SHP77 treated with DMSO at 0.1 percent for 48 hours (cell line): Measurements from ENCODE around the gene PLGRKT.
A peak's percentile ranks its signal among the peaks of the same experiment; 100 is the strongest.
"Not testable (repeated sequence)": the region's sequence is repeated elsewhere in the genome, so short reads cannot be mapped to it uniquely, and the experiment has no call there.

ENCODE experiments used
- DNase-seq: peaks from one replicate; lab custom pipeline; 2025; lab: John Stamatoyannopoulos, UW

PLGRKT gene

DNA sequence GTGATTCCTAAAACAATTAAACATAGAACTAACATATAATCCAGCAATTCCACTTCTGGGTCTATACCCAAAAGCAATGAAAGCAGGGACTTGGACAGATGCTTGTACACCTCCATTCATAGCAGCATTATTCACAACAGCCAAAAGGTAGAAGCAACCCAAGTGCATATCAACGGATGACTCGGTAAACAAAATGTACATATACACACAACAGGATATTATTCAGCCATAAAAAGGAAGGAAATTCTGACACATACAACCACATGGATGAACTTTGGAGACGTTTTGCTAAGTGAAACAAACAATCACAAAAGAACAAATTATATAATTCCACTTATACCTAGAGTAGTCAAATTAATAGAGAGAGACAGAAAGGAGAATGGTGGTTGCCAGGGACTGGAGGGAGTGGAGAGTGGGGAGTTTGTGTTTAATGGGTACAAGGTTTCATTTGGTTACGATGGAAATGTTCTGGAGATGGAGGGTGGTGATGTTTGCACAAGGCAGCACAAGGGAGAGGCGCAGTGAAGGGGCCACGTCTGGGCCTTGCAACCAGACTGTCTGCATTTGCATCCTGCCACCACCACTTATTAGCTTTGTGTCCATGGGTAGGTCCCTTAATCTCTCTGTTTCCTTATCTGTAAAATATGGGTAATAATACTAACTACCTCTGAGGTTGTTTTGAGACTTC, 61.8 kb downstream of the PLGRKT start:
- DNase-seq = no peak

DNA sequence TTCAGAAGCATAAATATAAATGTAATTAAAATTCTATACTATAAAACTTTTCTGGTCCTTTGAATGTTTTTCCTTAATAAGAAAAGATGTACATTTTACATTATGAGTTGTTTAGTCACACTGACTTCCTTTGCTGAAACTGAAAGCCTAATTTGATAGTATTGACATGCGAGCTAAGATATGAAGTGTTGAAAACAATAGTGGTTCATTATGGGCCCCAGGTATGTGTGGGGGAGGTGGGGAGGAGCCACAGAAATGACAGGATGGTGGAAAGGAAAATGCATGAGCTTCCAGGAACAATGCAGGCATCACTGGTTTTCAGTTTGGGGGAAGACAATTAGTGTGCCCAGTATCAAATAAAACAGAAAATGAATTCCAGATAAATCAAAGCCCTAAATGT, 62.6 kb downstream of the PLGRKT start:
- no peak for DNase-seq

DNA sequence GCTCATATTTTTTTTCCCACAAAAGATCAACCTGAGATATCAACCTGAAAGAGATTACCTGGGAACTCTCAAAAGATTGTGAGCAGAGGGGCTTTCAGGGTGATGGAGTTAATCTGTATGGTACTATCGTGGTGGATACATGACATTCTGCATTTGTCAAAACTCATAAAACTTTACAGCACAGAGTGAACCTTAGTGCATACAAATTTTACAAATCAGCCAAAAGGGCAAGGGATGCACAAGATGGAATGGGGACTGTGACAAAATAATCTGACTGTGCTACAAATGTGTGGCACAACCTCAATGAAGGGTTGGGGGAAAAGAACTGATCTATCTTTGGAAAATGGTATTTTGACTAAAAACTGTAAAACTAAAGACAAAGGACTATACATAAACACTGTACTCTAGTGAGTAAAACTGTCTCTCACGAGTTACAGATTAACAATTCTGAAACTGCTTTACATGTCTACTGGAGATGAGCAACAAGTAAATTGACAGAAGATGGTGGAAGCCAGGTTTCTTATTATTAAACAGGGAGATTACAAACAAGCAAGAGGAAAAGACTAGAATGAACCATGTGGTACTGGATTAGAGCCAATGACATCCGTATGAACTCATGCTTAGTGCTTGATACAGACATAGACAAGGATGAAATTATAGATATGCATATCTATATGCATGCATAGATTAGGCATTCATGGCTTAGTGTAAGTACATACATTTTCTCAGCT, 73.3 kb downstream of the PLGRKT start:
- no peak for DNase-seq

DNA sequence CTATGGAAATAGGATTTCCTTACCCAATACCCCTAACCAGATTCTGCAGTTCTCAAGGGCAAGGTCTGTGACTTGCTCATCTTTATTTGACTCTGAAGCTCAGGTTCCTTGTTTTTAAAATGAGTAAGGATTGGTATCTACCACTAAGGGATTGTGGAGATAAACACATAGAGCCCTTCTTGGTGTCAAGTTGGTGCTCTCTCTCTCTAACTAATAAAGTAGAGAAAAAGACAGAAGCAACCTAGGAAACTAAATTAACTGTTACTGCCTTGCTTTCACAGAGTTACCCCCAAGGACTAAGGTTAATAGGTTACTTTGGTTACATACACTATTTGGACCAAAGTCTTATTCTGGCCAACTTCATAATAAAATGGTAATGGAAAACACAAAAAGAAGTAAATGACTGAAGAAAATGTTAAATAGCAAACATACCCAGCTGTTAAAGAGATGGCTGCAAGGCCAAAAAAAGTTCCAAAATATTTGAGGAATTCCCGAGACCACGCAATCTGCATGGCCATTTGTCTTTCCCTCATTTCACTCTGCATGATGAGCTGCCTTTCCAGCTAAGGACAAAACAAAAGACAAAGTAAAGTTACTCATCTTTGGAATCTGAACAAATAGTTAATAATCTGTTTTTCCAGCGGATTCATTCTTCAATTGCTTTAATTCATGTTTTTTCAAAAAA, 76.3 kb downstream of the PLGRKT start:
- no peak for DNase-seq

DNA sequence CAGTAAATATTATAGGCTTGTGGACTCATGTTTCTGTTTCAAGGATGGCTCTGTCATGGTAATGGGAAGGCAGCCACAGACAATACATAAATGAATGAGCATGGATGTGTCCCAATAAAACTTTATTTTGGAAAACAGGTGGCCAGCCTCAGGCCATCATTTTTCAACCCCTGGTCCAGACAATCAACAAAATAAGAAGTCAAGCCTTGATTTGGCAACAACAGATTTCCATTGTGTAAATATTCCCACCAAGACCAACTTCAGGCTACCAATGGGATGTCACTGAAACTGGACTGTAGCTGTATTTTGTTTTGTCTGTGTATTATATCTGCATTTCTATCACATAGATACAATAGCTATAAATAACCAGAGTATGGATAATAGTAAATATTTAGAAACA, 77.4 kb downstream of the PLGRKT start:
- no peak for DNase-seq

DNA sequence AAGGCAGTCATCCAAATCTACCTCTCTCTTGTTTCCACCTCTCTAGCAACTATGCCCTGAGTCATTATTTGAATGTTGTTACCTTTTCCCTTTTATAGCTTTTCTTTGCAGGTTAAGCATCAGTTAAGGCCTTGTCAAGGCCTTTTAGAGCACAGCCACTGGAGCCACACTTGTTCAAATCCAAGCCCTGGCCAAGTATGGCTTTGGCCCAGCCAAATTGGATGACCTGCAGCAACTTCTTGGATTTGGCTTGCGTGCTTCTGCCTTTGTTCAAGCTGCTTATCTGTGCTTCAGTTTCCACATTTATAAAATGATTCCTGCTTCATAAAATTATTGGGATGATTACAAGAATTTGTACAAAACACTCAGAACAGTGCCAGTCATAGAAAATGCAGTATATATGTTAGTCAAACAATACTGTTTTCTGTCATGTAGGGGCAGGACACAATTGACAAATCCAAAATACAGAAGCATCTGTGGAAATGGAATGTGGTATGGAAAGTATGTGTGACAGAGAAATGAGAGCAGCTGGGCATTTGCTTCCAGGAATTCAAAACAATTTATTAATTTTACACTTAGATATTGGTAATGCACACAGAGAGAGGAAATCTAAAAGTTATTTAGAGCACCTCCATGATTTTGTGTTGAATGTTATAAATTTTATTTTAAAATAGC, 80.2 kb downstream of the PLGRKT start:
- DNase-seq = no peak

DNA sequence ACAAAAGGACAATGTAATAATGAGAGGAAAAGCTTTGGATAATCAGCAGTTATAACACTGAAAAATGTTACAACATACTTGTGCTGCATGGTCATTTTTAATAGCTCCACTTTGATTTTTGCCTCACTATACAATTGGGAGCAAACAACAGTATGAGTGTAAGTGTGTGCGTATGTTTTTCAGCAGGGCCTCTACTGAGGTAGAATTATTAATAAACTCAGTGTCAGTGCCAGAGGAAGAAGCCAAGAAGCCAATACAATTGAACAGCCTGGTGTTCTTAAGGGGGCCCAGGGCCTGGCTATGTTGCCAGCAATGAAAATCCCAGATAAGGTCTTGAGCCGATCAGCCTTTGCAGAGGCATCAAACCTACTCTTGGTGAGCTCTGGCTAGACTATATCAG, 81.9 kb downstream of the PLGRKT start:
- DNase-seq = no peak

DNA sequence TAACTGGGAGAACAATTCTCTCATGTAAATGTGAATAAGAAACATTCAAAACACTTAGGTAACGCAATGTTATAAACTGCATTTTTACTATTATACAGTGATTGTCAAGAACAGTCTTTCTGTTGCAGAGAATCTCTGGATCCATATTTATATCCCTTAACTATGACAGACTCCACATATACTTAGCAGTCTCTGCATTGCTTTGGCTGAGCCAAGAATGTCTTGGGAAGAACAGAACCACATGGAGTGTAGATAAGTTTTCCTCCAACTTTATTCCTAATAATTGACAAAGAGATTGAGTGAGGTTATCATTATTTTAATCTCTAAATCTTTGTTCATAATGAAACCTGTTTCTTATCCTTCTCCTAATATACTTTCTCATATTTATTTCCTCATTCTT, 82.5 kb downstream of the PLGRKT start:
- DNase-seq = no peak

DNA sequence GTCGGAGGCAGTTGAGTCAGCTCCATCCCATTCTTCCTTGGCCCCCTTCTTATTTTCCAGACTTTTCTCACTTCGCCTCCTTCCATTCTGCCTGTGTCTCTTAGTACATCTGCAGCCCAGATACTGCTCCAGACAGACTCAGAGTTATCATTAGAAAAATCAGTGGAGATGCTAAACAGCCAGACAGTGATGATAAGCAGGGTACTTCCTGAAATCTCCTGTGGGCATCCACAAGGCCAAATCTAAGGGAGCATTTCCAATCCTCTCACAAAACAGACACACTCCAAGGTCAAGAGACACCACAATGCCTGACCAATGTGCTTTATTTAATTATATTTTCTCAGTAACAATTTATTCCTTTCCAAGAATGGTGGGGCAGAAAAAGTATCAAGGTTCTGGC, 83.5 kb downstream of the PLGRKT start:
- DNase-seq = no peak

DNA sequence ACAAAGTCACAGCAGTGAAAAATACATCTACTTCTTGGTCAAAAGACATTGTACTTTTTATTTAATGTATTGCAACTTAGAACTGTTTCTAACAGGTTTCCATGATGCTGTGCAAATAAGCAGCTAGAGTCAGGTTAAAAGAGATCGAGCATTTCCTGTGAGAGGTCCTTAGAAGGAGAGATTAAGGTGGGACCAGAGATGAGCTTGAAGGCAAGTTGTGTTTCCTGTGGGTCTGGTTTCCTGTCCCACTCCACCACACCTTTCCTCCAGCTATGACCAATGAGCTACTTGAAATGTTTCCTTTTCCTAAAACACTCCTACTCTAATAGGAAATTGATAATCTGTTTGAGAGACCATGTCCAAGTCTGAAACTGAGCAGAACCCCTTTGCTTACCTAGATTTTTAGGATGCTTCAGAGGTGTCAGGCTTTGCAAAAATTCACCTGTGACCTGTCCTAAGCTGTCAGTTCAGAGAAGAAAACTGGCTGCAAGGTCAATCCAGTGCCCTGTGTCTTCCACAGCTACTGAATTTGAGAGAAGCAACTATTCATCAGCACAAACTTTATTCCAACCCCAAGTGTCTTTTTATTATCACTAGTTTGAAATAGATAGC, 85.0 kb downstream of the PLGRKT start:
- DNase-seq = no peak

DNA sequence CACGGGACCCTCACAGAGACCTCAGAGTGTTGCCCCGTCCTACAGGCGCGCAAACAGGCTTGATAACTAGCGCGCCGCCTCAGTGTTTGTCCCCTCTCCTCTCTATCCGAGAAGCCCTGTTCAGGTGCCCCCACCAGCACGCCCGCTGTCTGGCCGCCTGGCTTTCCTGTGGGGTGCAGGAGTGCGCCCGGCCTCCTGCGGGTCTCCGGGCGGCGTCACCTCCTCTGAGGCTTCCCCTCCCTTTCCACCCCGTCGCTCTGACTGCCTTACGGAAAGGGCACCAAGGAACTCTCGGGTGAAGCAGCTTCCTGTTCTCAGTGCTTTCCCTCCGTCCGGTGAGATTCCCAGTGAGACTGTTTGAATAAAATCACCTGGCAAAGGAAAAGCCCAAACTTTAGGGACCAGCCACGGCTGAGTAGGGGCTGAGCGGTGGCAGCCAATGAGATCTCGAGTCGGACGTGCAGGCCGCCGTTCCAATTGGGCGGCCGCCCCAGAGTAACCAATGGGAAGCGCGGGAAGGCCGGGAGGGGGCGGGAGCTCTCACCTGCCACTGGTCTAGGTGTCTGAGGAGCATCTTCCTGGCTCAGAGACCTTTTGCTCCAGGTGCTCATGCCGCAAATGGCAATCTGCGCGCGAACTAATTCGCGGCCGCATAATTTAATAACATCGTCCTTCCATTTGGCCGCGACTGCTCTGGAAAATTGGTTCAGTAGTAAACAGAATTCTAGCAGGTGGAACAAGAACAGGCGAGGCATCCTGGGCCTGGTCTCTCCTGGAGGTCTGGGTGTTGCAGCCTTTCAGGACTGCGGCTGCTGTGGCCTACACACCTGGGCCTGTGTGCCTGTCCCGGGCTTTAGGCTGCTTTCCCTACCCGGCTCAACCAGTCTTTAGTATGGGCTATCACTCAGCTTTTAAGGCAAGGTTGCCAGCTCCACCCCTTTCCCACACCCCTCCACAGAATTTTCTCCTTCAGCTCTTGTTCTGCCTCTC, 98.4 kb downstream of the PLGRKT start, which contains the start of gene RLN1:
RLN1 (minus strand) TSS at position 885 of the 990 bp plus-strand sequence; CDS start at position 755, 130 bp downstream.
- DNase-seq = not testable (repeated sequence)

DNA sequence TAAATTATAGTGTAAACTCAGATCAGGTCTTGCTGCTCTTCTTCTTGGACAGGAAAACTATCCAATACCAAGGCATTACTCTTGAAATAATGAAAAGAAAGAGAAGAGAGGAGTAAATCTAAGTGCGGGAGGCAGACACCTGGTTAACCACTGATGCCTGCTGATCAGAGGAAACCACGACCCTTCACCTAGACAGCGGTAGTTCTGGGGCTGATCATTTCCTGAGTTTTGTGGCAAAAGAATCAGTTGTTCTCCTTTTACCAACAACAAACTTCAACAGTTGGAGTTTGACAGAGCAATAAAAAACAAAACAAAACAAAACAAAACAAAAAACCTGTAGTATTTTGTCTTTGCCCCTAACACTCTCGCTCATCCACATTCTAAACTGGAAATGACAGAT, 101.0 kb downstream of the PLGRKT start:
- DNase-seq = no peak

DNA sequence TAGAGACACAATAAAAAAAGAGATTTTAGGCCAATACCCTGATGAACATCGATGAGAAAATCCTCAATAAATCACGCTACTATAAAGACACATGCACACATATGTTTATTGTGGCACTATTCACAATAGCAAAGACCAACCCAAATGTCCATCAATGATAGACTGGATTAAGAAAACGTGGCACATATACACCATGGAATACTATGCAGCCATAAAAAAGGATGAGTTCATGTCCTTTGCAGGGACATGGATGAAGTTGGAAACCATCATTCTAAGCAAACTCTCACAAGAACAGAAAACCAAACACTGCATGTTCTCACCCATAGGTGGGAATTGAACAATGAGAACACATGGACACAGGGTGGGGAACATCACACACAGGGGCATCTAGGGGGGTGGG, 106.4 kb downstream of the PLGRKT start:
- not testable (repeated sequence) for DNase-seq

DNA sequence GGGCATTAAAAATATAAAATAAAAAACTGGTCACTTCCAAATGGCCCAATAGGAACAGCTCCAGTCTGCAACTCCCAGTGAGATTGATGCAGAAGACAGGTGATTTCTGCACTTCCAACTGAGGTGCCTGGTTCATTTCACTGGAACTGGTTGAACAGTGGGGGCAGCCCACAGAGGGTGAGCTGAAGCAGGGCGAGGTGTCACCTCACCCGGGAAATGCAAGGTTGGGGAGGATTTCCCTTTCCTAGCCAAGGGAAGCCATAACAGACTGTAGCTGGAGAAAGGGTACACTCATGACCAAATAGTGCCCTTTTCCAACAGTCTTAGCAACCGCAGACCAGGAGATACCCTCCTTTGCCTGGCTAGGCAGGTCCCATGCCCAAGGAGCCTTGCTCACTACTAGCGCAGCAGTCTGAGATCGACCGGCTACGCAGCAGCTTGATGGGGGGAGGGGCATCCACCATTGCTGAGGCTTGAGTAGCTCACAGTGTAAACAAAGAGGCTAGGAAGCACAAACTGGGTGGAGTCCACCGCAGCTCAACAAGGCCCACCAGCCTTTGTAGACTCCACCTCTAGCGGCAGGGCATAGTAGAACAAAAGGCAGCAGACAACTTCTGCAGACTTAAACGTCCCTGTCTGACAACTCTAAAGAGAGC, 110.7 kb downstream of the PLGRKT start:
- DNase-seq = peak; percentile 27

DNA sequence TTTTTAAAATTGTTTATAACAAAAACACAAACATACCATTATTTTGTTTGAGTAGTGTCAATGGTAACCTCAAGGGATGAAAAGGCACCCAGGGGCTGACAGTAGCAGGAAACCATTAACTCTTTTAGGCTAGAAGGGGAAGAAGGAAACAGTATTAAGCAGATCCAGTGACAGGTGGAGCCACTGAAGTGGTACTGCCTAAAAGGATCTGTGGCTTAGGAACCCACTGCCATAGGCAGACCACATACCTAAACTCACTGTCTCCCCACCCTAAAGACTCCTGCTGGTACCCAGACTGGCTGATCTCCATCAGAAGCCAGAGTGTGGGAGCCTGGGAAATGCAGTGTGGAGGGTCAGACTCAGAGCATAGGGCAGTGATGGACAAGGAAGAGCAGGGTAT, 111.5 kb downstream of the PLGRKT start:
- DNase-seq = no peak

DNA sequence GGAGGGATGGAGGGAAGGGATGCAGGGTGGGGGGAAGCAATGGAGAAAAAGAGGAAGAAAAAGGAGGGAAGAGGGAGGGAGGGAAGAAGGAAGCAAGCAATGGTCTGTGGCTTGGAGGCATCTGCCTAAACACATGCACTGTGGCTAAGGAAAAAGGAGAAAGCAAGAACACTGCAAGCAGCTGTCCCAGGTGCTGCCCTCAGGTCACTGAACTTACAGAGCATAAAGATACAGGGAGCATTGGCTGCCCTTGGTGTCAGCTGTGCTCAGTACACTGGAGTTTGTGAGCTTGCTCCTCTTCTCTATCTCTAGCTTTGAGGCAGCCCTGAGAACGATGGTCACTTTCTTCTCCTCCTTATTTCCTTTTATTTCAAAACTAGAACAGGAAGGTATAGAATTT, 116.1 kb downstream of the PLGRKT start:
- DNase-seq = not testable (repeated sequence)

DNA sequence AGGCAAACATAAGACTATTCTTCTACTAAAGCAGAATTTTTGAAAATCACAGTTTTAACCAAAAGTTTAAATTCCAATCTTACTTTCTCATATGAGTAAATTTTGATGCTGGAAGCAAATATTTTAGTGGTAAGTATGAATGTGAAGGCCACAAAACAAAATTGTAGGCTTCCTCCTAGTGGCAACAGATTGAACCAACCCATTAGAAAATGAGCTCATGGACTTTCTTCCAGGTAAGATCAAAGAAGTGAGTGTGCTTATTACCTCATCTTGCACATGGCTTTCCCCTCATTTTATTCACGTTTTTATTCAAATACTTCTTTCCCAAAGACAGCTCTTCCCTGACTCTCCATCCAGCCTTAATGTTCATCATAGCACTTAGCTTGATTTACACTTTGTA, 116.7 kb downstream of the PLGRKT start:
- DNase-seq = no peak

DNA sequence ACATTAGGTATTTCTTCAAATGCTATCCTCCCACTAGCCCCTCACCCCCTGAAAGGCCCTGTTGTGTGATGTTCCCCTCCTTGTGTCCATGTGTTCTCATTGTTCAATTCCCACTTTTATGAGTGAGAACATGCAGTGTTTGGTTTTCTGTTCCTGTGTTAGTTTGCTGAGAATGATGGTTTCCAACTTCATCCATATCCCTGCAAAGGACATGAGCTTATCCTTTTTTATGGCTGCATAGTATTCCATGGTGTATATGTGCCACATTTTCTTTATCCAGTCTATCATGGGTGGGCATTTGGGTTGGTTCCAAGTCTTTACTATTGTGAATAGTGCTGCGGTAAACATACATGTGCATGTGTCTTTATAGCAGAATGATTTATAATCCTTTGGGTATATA, 121.3 kb downstream of the PLGRKT start:
- not testable (repeated sequence) for DNase-seq

DNA sequence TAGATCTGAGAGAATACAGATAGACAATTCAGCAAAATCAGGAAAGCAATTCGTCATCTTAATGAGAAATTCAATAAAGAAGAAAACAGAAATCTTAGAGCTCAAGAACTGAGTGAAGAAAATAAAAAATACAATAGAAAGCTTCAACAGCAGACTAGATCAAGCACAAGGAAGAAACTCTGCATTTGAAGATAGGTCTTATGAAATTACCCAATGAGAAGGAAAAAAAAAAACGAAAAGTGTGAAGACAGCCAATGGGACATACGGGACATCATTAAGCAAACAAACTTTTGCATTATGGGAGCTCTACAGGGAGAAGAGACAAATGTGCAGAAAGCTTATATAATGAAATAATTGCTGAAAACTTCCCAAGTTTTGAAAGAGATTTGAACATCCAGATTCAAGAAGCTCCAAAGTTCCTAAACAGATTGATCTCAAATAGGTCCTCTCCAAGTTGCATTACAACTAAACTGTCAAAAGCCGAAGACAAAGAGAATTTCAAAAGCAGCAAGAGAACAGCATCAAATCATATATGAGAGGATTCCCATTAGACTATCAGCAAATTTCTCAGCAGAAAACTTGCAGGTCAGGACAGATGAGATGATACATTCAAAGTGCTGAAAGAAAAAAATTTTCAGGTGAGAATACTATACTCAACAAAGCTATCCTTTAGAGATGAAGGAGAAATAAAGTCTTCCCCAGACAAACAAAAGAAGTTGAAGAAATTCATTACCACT, 122.4 kb downstream of the PLGRKT start:
- DNase-seq = no peak

DNA sequence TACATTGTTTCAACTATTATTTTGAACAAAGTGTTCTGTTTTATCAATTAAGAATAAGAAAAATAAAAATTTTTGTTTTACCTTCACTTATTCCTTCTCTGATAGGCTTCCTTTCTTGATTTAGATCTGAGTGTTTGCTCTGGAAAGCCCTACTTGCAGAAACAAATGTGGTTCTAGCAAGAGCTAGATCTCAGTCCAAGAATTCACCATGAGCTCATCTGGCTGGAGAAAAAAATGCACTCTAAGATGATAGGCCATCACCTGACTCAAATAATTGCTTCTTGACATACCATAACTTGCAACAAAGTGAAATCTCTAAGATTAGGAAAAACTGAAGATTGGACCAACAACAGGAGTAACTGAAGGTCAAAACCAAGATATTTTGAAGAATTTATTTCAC, 126.9 kb downstream of the PLGRKT start:
- DNase-seq = no peak
